Activated naive CD4-positive, alpha-beta T cell treated with anti-CD3 and anti-CD28 coated beads, Interleukin-2, amount 50 U/mL, for 24 hours (primary cell): ENCODE measurements around the gene MATCAP1.

ENCODE experiments used
- H3K27ac Mint-ChIP-seq: one replicate; pipeline ENCODE4 v1.8.0; 2021; ENCODE audit warnings: mild to moderate bottlenecking, mixed read lengths
- H3K27me3 Mint-ChIP-seq: one replicate; pipeline ENCODE4 v1.8.0; 2021; ENCODE audit warnings: mixed read lengths
- H3K36me3 Mint-ChIP-seq: one replicate; pipeline ENCODE4 v1.8.0; 2021; ENCODE audit warnings: mixed read lengths
- H3K4me1 Mint-ChIP-seq: one replicate; pipeline ENCODE4 v1.8.0; 2021; ENCODE audit warnings: mixed read lengths
- H3K4me3 Mint-ChIP-seq: one replicate; pipeline ENCODE4 v1.8.0; 2021; ENCODE audit warnings: mild to moderate bottlenecking, mixed read lengths
- H3K9me3 Mint-ChIP-seq: one replicate; pipeline ENCODE4 v1.8.0; 2021; ENCODE audit warnings: mixed read lengths

The MATCAP1 gene

DNA sequence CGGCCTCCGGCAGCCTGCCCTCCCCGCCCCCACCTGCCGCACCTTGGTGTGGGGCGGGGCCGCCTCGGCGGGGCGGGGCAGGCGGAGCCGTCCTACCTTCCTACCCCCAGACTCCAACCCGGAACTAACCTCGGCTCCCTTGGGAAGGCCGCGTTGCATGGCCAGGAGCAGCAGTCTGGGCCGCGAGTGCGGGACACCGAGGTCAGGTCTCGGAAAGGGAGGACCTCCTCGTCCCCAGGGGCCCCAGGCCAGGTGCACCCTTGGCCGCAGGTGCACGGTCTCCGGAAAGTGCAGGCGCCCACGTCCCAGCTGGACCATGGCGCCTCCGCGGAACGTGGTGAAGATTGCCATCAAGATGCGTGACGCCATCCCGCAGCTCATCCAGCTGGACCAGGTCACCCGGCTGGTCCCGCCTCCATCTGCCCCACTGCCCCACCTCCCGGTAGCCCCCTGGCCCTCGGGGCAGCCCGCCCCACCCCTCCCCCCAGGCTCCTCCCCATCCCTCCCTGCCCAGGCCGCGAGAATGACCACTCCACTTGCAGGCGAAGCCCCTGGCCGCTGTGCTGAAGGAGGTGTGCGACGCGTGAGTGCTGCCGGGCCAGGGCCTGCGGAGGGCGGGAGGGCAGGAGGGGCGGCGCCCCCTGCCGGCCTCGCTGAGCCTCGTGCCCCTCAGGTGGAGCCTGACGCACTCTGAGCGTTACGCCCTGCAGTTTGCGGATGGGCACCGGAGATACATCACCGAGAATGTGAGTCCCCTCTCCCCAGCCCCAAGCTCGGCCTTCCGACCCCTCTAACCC, 15.4 kb upstream of the MATCAP1 start, which contains the start of gene ELMO3:
Gene ELMO3, plus strand, starts transcription at position 121 of the 797 bp plus-strand sequence. Its CDS starts 196 bp downstream, at position 317.
- Mint-ChIP-seq H3K36me3 (peaks cover 11% of the 10 kb centered on the region), H3K9me3 (no peaks in the 10 kb centered on the region), H3K27me3 (no peaks in the 10 kb centered on the region), H3K27ac (no peak within 1 kb of the TSS), H3K4me1 (peaks cover 15% of the 10 kb centered on the region), H3K4me3 (no peak within 1 kb of the TSS)

DNA sequence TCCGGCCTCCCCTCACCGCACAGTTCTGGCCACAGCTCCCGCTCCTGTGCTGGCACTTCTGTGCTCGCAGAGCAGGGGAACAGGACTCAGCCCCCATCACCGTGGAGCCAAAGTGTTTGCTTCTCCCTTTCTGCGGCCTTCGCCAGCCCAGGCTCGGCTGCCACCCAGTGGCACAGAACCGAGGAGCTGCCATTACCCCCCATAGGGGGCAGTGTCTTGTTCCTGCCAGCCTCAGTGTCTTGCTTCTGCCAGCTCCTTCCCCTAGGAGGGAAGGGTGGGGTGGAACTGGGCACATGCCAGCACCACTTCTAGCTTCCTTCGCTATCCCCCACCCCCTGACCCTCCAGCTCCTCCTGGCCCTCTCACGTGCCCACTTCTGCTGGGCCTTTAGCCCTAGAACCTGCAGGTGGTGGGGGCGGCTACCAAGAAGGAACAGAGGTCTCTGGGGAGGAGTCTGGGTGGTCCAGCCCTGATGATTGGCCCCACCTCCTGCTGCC, 14.5 kb upstream of the MATCAP1 start:
- Mint-ChIP-seq H3K36me3 (peaks cover 15% of the 10 kb centered on the region), H3K27me3 (no peaks in the 10 kb centered on the region), H3K27ac (no peak overlapping the region), H3K4me3 (no peak overlapping the region), H3K9me3 (no peaks in the 10 kb centered on the region), H3K4me1 (peaks cover 24% of the 10 kb centered on the region)

DNA sequence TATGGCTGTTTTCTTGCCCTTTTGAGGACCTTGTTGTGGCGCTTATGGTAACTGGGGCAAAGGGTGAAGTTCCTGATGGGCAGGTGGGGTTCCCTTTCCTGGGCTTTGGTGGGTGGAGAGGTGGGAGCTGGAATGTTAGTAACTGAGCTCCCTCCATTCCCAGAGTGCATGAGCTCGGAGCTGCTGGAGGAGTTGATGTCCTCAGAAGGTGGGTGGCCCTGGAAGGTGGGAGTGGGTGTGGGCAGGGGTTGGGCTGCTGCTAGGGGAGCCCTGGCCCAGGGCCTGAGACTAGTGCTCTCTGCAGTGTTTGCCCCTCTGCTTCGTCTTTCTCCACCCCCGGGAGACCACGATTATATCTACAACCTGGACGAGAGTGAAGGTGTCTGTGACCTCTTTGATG, 13.9 kb upstream of the MATCAP1 start:
- Mint-ChIP-seq H3K4me1 (peaks cover 27% of the 10 kb centered on the region), H3K27me3 (no peaks in the 10 kb centered on the region), H3K27ac (peak overlapping the region; percentile 55), H3K4me3 (no peak overlapping the region), H3K9me3 (no peaks in the 10 kb centered on the region), H3K36me3 (peaks cover 16% of the 10 kb centered on the region)

GRCh38 chr16:67196881-67197280, 13.1 kb upstream of the MATCAP1 start:
- Mint-ChIP-seq H3K9me3 (no peaks in the 10 kb centered on the region), H3K27ac (peak overlapping the region; percentile 76), H3K27me3 (no peaks in the 10 kb centered on the region), H3K36me3 (peaks cover 18% of the 10 kb centered on the region), H3K4me3 (peak overlapping the region; percentile 51), H3K4me1 (peaks cover 31% of the 10 kb centered on the region)

DNA sequence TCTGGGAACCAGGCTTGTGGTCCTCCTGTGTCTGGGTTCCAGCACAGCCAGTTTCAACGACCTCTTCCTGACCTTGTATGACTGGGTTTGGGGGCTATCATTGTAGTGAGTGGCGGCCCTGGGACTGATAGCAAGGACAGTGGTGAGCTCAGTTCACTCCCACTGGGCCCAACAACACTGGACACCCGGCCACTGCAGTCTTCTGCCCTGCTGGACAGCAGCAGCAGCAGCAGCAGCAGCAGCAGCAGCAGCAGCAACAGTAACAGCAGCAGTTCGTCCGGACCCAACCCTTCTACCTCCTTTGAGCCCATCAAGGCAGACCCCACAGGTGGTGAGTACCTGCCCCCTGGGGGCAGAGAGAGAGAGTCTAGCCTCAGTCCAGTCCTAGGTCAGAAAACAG, 11.9 kb upstream of the MATCAP1 start:
- Mint-ChIP-seq H3K27ac (no peak overlapping the region), H3K27me3 (no peaks in the 10 kb centered on the region), H3K4me1 (peaks cover 38% of the 10 kb centered on the region), H3K4me3 (no peak overlapping the region), H3K9me3 (no peaks in the 10 kb centered on the region), H3K36me3 (peaks cover 18% of the 10 kb centered on the region)

DNA sequence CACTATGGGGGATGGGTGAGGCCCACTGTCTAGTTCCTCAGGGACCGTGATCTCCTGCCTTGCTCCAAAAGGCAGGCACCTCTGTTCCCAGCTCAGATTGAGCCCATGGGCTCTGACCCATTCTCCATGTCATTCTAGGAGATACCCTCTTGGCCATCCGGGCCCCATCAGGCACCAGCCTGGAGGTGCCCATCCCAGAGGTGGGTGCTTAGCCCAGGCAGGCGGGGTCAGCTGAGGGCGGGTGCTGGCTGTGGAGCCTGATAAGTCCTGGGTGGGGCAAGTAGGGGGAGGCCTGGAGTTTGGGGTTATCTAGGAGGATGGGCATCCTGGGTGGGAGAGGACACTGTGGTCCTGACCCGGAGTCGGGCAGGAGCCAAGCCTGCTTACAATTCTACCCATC, 10.5 kb upstream of the MATCAP1 start:
- Mint-ChIP-seq H3K9me3 (no peaks in the 10 kb centered on the region), H3K4me1 (peaks cover 38% of the 10 kb centered on the region), H3K27me3 (no peaks in the 10 kb centered on the region), H3K4me3 (peak overlapping the region; percentile 95), H3K36me3 (peaks cover 18% of the 10 kb centered on the region), H3K27ac (peak overlapping the region; percentile 41)

- Mint-ChIP-seq H3K27ac (peak overlapping the region; percentile 46), H3K4me1 (peaks cover 38% of the 10 kb centered on the region), H3K36me3 (peaks cover 18% of the 10 kb centered on the region), H3K9me3 (no peaks in the 10 kb centered on the region), H3K4me3 (peak overlapping the region; percentile 95), H3K27me3 (no peaks in the 10 kb centered on the region)
Measured at GRCh38 chr16:67193536-67193935, 9.8 kb upstream of the MATCAP1 start.

- Mint-ChIP-seq H3K4me3 (peak overlapping the region; percentile 95), H3K4me1 (peaks cover 38% of the 10 kb centered on the region), H3K9me3 (no peaks in the 10 kb centered on the region), H3K27me3 (no peaks in the 10 kb centered on the region), H3K27ac (peak overlapping the region; percentile 51), H3K36me3 (peaks cover 17% of the 10 kb centered on the region)
Measured at GRCh38 chr16:67192781-67193361, 9.1 kb upstream of the MATCAP1 start.

- H3K27ac Mint-ChIP-seq, result peak within 1 kb of the TSS; percentile 89
- peaks cover 38% of the 10 kb centered on the region for H3K4me1 Mint-ChIP-seq
- H3K36me3 Mint-ChIP-seq, result peaks cover 17% of the 10 kb centered on the region
- peak within 1 kb of the TSS; percentile 95 for H3K4me3 Mint-ChIP-seq
- no peaks in the 10 kb centered on the region for H3K27me3 Mint-ChIP-seq
- H3K9me3 Mint-ChIP-seq, result no peaks in the 10 kb centered on the region
Measured at GRCh38 chr16:67191995-67192681, 8.4 kb upstream of the MATCAP1 start, which contains the start of gene E2F4. TSS of gene E2F4 (plus strand) at chr16:67192155. CDS start at chr16:67192228, 73 bp downstream.

GRCh38 chr16:67191411-67191994, 7.7 kb upstream of the MATCAP1 start:
- Mint-ChIP-seq H3K27me3 (no peaks in the 10 kb centered on the region), H3K4me3 (peak overlapping the region; percentile 95), H3K27ac (peak overlapping the region; percentile 89), H3K9me3 (no peaks in the 10 kb centered on the region), H3K4me1 (peaks cover 34% of the 10 kb centered on the region), H3K36me3 (peaks cover 13% of the 10 kb centered on the region)

DNA sequence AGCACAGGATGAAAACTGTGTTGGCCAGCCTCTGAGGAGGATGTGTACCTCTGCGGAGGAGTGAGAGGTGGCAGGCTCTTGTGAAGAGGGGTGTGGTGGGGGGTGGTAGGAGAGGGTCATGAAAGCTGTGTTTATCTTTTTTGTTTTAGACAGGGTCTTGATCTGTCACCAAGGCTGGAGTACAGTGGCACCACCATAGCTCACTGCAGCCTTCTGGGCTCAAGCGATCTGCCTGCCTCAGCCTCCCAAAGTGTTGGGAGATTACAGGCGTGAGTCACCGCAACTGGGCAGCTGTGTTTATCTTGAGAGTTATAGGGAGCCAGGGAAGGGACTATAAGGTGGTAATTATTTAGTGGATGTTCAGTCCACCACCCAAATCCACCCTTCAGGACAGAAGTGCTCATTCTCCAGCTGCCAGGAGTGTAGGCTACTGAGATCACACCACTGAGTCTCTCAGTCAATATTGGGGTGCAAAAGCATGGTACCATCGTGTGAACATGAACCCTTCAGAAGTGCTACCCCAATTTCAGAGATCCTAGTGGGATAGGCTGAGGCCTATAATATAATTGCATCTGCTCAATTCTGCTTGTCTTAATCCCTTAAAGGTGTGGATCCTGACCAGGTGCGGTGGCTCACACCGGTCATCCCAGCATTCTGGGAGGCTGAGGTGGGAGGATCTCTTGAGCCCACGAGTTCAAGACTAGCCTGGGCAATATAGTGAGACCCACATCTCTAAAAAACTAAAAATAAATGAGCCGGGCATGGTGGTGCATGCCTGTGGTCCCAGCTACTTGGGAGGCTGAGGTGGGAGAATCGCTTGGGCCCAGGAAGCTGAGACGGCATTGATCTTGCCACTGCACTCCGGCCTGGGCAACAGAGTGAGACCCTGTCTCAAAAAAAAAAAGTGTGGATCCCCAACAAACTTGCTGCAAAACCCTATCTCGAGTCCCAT, 7.0 kb upstream of the MATCAP1 start:
- Mint-ChIP-seq H3K27ac (no peak overlapping the region), H3K27me3 (no peaks in the 10 kb centered on the region), H3K36me3 (peaks cover 9% of the 10 kb centered on the region), H3K9me3 (no peaks in the 10 kb centered on the region), H3K4me3 (peak overlapping the region; percentile 95), H3K4me1 (peaks cover 27% of the 10 kb centered on the region)

DNA sequence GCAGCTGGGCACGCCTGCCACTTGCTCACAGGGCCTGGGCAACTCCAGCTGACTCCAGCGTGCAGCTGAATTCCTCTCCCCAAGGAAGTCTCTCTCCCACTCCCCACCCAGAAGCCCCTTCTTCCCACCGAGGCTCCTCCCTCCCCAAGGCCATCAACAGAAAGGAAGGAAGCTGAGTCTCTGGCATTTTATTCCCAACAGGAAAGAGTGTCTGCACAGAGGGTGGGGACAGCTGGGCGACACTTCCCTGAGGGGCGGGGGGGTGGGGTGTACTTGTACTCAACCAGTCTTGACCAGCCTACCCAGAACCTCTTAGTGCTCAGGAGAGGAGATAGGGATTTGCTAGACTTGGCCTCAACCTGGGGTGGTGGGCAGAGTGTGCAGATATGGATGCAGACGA, 6.3 kb upstream of the MATCAP1 start, which contains the start of gene EXOC3L1:
Gene EXOC3L1, minus strand, starts transcription at position 96 of the 400 bp plus-strand sequence. CDS start 460 bp downstream, outside the sequence.
- H3K9me3 Mint-ChIP-seq, result no peaks in the 10 kb centered on the region

GRCh38 chr16:67188798-67189197, 5.0 kb upstream of the MATCAP1 start:
- Mint-ChIP-seq H3K4me3 (no peak overlapping the region), H3K27ac (no peak overlapping the region), H3K27me3 (no peaks in the 10 kb centered on the region), H3K36me3 (peaks cover 4% of the 10 kb centered on the region), H3K4me1 (peaks cover 32% of the 10 kb centered on the region), H3K9me3 (no peaks in the 10 kb centered on the region)

More for the DNA sequence above, 6.3 kb upstream of the MATCAP1 start, which contains the start of gene EXOC3L1:
- Mint-ChIP-seq H3K36me3 (peaks cover 7% of the 10 kb centered on the region), H3K4me3 (no peak within 1 kb of the TSS), H3K4me1 (peaks cover 31% of the 10 kb centered on the region), H3K27me3 (no peaks in the 10 kb centered on the region), H3K27ac (no peak within 1 kb of the TSS)

DNA sequence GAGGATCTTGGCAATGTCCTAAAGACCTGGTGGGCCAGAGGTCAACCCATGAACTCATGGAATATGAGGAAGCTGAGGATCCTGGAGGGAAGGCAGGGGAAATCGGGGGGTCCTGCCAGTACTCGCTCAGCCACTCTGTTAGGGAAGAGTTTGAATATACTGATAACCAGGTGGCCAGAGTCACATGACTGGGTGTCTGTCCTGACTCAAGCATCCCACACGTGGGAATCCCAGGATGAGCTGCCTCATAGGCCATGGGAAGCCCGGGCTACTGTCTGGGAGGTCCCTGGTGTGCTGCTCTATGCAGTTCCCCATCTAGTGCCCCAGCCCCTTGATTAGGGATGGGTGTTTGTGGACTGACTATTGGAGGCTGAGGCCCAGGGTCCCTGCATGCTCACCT, 4.6 kb upstream of the MATCAP1 start:
- H3K27ac Mint-ChIP-seq, result no peak overlapping the region
- no peaks in the 10 kb centered on the region for H3K9me3 Mint-ChIP-seq
- peaks cover 4% of the 10 kb centered on the region for H3K36me3 Mint-ChIP-seq
- H3K4me3 Mint-ChIP-seq, result no peak overlapping the region
- no peaks in the 10 kb centered on the region for H3K27me3 Mint-ChIP-seq
- peaks cover 27% of the 10 kb centered on the region for H3K4me1 Mint-ChIP-seq
